Pons (tissue), 1 donor: ENCODE data around the gene TMEM178B.
"Not testable (repeated sequence)": the region's sequence is repeated elsewhere in the genome, so short reads cannot be mapped to it uniquely, and the experiment has no call there.

ENCODE experiments used
- DNase-seq: peaks from one replicate; pipeline ENCODE4 v3.0.0-alpha.2; 2016; ENCODE audit warnings: low spot score

TMEM178B gene

DNA sequence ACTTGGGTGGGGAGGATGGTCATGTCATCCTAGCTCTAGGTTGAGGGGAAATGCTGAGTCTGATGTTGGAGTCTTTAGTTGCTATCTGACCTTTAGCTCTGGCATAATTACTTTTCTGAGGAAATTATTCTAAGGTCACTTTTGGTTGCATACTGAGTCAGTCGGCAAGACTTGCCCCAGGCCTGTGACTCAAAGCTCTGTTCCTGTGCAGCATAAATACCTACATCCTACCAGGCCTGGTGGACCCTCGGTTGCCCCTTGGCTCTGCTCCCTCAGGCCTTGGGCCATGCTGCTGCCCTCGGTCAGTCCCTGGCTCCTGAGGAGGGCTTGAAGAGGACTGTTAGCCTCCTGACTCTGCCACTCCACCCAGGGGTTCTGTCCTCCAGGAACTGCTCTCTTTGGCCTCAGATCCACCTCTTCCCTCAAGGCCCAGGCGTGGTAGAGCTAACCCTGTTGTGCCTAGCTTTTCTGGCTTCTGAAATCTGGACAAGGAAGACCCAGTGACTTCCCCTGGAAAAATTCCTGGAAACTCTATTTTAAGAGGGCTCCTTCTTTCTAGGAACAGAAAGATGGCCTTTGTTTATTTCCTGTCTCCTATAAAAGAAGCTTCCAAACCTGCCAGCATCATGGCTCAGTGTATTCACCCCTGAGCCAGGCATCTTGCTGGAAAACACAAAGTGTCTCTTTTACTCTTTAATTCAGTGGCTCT, 71.2 kb downstream of the TMEM178B start:
- no peak for DNase-seq

DNA sequence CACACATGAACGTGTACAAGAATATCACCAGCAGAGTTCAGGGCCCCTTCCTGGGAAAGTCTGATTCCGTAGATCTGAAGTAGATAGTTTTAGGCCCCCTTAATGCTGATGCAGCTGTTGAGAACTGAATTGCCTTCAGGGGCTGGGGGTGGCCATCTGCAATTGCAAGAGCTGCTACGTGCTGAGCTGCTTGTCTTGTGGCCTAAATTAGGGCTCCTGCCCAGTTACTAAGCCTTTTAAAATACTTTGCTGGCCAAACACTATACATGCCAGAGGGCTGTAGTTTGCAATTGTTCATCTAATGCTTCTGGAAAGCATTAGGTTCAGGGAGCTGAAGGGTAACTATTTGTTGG, 71.7 kb downstream of the TMEM178B start:
- no peak for DNase-seq

DNA sequence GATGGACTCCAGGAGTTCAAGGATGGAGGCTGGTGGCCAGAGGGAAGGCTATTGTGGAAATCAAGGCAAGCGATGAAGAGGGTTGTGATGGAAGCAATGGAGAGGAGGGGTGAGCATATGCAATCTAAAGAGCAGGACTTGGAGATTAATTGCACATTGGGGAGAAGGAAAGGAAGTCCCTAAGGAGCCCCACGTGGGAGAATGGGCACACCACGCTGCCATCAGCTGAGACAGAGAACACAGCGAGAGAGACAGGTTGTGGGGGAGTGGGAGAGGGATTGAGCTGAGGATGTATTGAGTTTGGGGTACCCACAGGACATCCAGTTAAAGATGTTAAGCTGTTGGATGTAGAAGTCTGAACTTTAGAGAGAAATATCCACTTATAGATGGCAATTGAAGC, 73.6 kb downstream of the TMEM178B start:
- no peak for DNase-seq

DNA sequence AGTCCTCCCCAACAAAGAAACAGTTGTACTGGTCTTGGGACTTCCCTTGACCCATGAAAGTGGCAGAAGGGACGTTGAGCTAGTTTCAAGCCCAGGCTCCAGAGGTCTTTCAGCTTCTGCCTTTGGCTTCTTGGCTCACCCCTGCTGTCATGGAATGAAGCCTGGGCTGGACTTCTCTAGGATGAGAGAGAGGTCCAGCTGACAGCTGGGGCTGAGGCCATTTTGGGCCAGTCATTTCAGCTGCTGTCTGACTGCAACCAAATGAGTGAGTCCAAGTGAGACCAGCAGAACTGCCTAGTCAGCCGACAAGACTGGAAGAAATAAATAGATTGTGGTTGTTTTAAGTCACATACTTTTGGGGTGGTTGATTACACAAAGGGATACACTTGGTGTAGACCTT, 76.6 kb downstream of the TMEM178B start:
- no peak for DNase-seq

DNA sequence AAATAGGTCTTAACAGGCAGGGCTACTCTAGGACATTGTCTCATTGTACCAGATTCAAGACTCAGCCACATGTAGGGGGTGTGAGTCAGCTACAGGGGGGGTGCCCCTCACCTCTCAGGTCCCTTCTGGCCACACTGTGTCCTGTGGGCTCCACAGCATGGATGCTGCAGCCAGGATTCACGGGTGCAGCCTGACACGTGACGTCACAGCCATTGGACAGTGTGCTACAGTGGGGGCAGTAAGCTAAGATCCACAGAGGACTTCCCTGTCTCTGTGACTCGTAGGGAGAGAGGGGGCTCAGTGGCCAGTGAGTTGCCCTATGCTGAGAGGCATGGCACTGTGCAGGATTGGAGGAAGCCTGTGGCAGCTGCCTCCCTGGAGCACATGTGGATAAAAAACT, 77.9 kb downstream of the TMEM178B start:
- DNase-seq = no peak

DNA sequence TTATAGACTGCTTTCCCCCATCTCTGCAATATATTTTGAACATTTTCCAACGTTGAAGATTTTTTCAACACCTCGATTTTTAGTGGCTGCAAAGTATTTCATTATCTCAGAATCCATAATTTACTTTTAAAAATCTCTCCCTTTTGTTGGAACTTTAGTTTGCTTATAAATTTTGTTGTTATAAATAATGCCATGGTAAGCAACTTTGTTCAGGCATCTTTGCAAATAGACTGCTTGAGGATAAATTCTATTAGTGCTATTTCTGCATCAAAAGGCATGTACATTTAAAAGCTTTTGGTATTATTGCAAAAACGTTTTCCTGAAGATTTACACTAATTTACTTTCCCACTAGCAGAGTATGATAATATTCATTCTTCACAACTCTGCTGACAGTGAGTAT, 79.4 kb downstream of the TMEM178B start:
- DNase-seq = no peak

DNA sequence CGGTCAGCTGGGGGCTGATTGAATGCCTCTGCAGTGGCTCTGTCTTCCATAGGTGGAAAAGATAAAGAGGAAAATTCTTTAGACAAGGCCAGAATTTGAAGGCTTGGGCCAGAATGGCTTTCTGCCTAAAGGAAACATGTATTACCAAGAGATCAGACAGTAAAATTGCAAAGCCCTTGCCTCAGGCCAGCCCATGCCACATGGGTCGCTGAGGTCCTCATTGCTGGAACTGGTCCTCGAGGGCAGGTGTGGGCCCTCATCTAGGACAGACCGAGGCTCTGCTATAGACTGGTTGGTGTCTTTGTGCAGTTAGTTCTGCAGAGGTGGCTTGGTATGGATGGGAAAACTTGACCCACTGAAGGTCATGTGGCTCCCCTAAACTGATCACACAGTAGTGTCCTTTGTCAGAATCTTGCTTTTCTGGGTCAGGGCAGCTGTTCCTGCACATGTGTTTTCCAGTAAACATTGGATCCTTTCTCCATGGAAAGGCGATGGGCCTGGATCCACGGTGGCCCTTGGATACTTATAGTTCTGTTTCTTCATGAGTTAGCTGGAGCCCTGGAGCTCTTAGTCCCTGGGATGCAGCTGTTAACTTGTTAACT, 80.4 kb downstream of the TMEM178B start:
- DNase-seq = no peak

DNA sequence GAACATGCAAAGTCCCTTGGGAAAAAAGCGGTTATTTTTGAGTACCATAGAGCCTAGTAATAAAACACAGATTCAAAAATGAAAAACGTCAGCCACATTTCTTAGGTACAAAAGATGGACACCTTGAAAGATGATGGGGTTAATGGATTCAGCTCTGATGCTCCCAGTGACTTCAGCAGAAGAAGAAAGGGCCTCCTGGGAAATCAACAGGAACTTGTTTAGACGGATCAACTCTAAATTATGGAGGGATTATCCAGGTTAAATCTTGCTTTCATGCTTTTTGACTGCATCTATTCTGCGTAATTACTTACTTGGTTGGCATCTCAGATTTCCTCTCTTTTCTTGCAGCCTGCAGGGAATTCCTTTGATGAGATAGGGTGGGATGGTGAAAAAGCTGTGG, 82.5 kb downstream of the TMEM178B start:
- DNase-seq = no peak

DNA sequence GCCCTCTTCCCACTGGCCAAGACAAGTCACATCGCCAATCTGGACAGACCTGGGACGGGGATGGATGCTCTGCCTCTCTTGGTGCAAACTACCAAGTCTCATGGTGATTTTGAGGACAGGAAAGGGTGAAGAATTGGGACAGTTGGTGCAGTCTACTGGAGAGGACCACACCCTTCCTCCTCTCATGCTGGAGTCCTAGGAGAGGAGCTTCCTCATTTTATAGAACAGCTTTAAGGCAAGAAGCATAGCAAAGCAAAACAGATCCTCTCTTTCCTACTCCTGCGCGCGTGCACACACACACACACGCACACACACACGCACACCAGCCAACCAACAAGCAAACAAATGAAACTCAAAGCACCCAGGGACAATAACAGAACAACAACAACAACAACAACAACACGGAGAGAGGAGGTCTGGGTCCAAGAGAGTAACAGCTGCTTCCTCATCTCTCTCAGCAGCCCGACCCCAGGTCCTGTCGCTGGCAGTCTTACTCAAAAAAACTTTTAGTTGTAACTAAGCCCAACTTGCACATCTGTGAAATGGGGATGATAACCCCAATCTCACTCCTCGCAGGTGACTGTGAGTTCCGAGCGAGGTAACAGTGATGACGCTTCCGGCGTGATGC, 83.4 kb downstream of the TMEM178B start:
- no peak for DNase-seq

DNA sequence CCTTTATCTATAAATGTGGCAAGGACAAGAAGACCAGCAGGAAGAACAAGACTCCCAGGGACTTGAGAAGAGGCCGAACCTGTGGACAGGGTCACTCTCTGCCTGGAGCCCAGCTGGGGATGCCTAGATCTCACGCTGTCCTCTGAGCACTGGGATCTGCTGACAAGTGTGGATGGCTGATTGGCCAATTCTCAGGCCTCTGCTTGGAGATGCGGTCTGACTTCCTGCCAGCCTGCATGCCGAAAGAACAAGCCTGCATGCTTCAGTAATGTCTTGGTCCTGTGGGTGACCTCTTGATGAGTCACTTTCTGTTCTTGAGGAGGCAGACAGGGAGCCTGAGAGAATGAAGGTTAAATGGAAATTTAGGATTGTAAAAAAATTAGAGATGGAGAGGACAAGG, 84.7 kb downstream of the TMEM178B start:
- peak; percentile 7 for DNase-seq

DNA sequence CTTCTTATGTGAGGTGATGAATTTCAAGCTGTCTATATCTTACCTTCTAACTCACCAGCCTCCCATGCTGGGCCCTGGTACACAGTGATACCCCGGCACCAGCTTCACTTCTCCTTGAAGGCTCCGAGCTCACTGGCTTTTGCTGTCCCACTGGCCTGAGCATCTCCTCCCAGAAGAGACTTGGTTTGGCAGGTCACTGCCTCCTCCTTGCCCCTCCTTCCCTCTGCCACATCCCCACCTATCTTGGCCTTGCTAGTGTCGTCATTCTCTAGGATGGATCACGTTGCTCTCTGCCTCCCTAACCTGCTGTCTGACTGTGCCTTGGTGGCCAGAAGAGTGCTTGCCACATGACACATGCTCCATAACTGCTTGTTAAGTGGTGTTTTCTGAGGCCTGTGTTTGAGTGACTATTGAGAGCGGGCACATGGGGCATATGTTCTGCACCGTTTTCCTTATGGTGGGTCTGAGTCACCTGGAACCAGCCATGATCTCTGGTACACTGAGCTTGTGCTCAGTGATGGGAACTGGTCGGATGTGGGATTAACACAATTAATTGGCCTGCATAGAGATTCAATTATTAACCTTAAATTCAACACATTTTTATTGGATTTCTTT, 86.5 kb downstream of the TMEM178B start:
- DNase-seq = no peak

DNA sequence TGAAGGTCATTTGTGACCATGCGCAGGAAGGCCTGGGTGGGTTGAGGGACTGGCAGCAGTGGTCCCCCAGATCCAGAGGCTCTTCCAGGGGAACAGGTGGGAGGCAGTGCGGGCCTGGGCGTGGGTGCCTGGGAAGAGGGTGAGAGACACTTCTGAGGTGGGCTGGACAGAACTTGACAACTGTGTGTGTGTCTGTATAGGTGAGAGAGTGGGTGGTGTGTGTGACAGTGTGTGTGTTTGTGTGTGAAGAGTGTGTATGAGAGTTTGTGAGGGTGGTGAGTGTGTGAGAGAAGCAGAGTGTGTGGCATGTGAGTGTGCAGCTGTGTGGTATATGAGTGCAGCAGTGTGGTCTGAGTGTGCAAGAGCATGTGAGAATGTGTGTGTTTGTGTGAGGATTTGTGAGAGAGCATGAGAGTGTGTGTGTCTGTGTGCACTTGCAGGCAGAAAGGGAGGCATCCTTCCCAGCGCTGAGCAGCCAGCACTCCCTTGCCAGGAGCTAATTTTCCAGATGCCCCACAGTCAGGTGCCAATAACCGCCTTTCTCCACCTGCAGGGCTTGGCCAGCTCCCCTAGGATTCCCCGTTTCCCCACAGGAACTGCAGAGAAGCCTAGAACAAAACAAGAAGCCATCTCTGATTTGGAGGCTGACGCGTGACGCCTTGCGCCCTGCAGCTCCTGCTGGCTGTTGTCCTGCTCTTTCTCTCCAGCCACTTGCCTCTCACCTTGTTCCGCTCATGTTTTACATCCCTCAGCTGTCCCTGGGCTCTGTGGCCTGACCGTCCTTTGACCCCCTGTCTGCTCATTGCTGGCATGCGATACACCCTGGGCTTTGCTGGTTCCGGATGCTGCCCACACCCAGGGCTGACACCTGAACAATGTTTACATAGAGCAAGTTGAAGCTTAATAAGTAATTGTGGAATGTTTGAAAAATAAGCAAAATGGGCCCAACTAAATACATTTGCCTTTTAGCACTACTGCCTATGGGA, 88.0 kb downstream of the TMEM178B start:
- peak; percentile 6 for DNase-seq

DNA sequence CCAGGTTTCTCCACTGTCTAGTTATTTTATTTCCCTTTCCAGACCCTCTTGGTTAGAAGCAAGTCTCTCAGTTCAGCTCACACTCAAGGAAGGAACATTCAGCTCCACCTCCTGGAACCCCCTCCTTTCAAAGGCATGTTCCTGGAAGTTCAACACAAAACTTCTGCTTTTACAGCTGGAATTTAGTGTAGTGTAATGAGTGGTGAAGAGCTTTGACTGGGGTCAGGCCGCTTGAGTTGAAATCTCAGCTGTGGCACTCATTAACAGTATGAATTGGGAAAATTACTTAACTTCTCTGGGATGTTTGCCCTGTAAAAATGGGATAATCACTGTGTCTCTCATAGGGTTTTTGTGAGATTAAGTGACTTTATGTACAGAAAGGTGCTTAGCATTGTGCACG, 91.7 kb downstream of the TMEM178B start:
- DNase-seq = no peak

DNA sequence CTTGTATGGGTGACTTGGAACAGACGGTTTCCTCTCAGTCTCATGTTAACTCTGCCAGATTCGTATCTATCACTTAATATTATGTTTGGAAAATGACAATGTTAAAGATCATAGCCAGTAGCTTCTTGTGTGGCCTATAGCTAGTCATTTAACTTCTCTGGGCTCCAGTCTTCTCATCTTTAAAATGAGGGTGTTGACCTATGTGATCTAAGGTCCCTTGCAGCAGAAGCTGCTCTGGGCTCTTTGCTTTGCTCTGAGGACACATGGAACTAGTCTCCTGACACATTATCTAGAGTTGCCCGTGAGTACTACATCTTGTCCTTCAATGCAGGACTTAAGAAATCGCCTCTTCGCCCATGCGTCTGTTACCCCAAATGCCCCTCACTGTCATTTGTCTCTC, 93.1 kb downstream of the TMEM178B start:
- no peak for DNase-seq

DNA sequence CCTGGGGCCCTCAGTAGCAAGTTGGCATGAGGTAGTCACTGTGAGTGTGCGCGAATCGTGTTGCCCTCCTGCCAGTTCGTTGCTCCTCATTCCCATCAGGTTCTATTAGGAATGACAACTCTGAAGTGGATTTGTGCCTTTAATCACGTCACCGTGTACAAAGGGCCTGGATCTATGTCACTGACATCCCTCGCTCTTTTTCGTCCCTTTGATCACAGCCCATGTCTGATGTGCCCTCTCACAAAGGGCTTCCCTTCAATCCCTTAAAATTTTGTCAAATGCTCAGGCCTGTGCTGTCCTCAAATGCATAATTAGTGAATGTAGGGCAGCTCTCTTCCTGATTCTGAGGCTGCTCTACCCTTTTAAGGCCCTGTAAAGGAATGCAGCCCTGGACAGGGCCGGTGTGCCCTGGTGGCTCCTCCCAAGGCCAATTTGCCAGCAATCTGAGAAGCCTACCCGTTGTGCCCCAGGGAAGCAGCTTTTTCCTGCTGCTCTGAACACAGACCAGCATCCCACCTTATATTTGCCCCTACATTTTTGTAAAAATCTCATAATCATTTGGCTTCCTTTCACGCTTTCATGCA, 93.6 kb downstream of the TMEM178B start:
- DNase-seq = no peak

DNA sequence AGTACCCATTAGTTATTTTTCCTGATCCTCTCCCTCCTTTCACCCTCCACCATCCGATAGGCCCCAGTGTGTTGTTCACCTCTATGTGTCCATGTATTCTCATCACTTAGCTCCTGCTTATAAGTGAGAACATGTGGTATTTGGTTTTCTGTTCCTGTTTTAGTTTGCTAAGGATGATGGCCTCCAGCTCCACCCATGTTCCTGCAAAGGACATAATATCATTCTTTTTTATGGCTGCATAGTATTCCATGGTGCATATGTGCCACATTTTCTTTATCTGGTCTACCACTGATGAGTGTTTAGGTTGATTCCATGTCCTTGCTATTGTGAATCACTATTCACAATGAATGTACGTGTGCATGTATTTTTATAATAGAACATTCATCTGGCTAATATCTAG, 95.3 kb downstream of the TMEM178B start:
- not testable (repeated sequence) for DNase-seq

DNA sequence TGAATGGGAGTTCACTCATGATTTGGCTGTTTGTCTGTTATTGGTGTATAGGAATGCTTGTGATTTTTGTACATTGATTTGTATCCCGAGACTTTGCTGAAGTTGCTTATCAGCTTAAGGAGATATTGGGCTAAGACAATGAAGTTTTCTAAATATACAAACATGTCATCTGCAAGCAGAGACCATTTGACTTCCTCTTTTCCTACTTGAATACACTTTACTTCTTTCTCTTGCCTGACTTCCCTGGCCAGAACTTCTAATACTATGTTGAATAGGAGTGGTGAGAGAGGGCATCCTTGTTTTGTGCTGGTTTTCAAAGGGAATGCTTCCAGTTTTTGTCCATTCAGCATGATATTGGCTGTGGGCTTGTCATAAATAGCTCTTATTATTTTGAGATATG, 101.9 kb downstream of the TMEM178B start:
- DNase-seq = not testable (repeated sequence)

DNA sequence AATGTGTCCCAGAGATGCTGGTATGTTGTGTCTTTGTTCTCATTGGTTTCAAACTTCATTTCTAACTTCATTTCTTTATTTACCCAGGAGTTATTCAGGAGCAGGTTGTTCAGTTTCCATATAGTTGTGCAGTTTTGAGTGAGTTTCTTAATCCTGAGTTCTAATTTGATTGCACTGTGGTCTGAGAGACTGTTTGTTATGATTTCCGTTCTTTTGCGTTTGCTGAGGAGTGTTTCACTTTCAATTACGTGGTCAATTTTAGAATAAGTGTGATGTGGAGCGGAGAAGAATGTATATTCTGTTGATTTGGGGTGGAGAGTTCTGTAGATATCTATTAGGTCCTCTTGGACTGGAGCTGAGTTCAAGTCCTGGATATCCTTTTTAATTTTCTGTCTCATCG, 103.3 kb downstream of the TMEM178B start:
- DNase-seq = not testable (repeated sequence)

DNA sequence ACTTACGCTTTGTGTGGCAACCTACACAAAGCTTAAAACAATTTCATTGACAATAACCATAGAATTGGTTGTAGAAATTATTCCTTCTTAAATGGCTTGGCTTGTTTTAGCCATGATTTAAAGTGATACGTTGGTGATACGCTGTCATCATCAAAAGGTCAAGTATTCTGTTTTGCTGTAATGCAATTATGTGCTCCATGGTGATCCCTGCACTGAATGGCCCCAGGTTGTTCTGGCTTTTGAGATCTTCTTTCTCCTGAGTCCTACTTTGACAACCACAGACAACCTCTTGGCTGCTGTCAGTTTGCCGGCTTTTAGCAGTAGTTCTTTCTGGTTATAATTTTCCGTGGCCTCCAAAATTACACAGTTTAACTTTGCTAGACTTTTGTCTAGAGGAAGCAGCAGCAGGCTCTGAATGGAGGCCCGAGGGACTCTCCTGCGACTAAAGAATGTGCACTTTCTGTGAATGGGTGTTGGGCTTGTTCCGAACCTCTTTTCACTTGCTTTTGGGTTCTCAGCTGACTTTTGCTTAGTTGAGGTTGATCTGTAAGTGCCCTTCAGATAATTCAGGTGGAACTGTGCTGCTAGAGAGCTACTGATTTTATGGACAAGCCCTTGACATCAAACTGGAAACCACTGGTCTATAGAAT, 104.7 kb downstream of the TMEM178B start:
- DNase-seq = no peak

DNA sequence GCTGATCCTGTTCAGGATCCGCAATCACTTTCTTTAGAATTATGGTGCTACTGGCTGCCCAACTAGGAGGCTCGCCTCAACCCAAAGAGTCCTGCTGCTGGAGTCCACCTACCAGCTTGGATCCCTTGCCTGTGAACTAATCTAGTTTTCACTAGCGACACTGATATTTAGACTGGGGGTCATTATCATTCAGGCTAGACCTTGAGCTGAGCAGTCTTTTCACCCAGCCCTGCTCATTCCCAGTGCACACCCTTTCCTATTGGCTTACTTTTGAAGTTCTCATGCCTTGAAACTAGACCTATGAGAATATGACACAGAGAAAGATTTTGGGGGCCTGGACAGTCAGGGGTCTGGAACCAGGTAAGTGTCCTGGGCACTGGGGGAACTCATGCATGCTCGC, 107.9 kb downstream of the TMEM178B start:
- no peak for DNase-seq

DNA sequence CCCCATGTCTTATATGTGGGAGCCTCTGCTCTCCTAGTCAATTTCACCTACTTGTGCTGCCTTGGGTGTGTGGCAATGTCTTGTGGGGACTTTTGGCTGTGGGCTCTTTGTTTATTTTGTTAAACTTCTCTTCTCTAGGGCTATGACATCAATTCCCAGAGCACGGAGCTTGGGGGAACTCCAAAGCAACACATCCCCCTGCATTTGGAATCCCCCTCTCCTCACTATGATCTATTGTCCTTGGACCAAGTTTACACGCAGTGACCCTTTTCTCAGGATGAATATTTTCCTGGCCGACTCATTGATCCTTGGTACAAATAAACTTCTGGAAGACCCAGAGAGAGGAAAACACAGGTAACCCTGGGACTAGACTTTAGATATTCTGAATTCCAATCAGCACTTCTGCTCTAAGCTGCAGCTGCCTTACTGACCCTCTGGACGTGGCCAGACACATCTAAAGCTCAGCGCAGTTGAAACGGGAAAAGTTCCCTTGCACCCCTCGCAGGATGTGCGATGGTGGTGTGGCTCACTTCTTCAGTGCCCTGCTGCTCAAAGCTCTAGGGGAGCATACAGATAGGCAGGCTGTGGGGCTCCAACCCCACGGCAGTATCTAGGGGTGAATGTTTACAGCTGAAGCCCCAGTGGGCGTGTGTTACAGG, 110.8 kb downstream of the TMEM178B start:
- no peak for DNase-seq
